H1 (cell line): ENCODE measurements around the gene RHD.
"Not testable (repeated sequence)": the region's sequence is repeated elsewhere in the genome, so short reads cannot be mapped to it uniquely, and the experiment has no call there.

Experiments
- EGR1 ChIP-seq: IDR thresholded peaks from 2 replicates; pipeline ENCODE4 v1.6.1; 2011; ENCODE audit warnings: low read depth, low read length, borderline replicate concordance
- FOSL1 ChIP-seq: IDR thresholded peaks from 2 replicates; pipeline ENCODE4 v1.6.1; 2011; ENCODE audit warnings: mild to moderate bottlenecking, low read depth, low read length, moderate library complexity; ENCODE audit not compliant: insufficient read depth
- NRF1 ChIP-seq: IDR thresholded peaks from 2 replicates; pipeline ENCODE4 v1.6.1; 2011; ENCODE audit warnings: mild to moderate bottlenecking, low read depth, low read length, improper control_type of control experiment
- POLR2A ChIP-seq, 2 experiments: IDR thresholded peaks; 1 replicate in 1 of 2; 2 replicates in 1 of 2; pipeline ENCODE4 v1.6.1; 2011; ENCODE audit warnings: low read depth in 2 of 2, low read length in 2 of 2, mild to moderate bottlenecking in 2 of 2; ENCODE audit errors: control extremely low read depth in 1 of 2
- SIN3A ChIP-seq, 2 experiments: IDR thresholded peaks in 1 of 2; conservative IDR thresholded peaks in 1 of 2; 2 replicates each; pipeline ENCODE4 v1.6.1; 2011 to 2012; ENCODE audit warnings: low read length in 2 of 2, improper control_type of control experiment in 1 of 2, low read depth in 1 of 2, mild to moderate bottlenecking in 1 of 2
- SRF ChIP-seq: IDR thresholded peaks from 2 replicates; pipeline ENCODE4 v1.6.1; 2011; ENCODE audit warnings: mild to moderate bottlenecking, low read depth, low read length, moderate library complexity
- TF ChIP-seq, protein P1 (sequence below), 3 experiments: IDR thresholded peaks; 1 replicate in 2 of 3; 2 replicates in 1 of 3; pipeline versions ENCODE4 v1.5.1 to v1.6.1; 2011; ENCODE audit warnings: low read length in 3 of 3, mild to moderate bottlenecking in 3 of 3, inconsistent platforms in 2 of 3, low read depth in 1 of 3, moderate library complexity in 1 of 3; ENCODE audit not compliant: insufficient read depth in 1 of 3; ENCODE audit errors: control extremely low read depth in 1 of 3
- TF ChIP-seq, protein P2 (sequence below): IDR thresholded peaks from 2 replicates; pipeline ENCODE4 v1.6.1; 2012; ENCODE audit warnings: low read length, inconsistent platforms
- TF ChIP-seq, protein P3 (sequence below): fragments of 300-600 bp; sonication (generic); IDR thresholded peaks from 2 replicates; pipeline ENCODE4 v1.7.1; 2012; ENCODE audit warnings: low read length, moderate library complexity, mild to moderate bottlenecking, inconsistent platforms; ENCODE audit not compliant: insufficient replicate concordance

- TF ChIP-seq, protein P1, sequence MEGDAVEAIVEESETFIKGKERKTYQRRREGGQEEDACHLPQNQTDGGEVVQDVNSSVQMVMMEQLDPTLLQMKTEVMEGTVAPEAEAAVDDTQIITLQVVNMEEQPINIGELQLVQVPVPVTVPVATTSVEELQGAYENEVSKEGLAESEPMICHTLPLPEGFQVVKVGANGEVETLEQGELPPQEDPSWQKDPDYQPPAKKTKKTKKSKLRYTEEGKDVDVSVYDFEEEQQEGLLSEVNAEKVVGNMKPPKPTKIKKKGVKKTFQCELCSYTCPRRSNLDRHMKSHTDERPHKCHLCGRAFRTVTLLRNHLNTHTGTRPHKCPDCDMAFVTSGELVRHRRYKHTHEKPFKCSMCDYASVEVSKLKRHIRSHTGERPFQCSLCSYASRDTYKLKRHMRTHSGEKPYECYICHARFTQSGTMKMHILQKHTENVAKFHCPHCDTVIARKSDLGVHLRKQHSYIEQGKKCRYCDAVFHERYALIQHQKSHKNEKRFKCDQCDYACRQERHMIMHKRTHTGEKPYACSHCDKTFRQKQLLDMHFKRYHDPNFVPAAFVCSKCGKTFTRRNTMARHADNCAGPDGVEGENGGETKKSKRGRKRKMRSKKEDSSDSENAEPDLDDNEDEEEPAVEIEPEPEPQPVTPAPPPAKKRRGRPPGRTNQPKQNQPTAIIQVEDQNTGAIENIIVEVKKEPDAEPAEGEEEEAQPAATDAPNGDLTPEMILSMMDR (IDR thresholded peaks at IDR 0.05; ENCODE audit: control extremely low read depth in 1 of 3, insufficient read depth in 1 of 3, low read depth in 1 of 3, low read length in 3 of 3) = not testable (repeated sequence)
- TF ChIP-seq NRF1; SRF; SIN3A (conservative IDR thresholded peaks at IDR 0.05 in 1 of 2, IDR thresholded peaks at IDR 0.05 in 1 of 2; ENCODE audit: low read depth in 1 of 2, low read length in 2 of 2); POLR2A (IDR thresholded peaks at IDR 0.05; ENCODE audit: control extremely low read depth in 1 of 2, low read depth in 2 of 2, low read length in 2 of 2); EGR1; FOSL1: not testable (repeated sequence)
- TF ChIP-seq, protein P2, sequence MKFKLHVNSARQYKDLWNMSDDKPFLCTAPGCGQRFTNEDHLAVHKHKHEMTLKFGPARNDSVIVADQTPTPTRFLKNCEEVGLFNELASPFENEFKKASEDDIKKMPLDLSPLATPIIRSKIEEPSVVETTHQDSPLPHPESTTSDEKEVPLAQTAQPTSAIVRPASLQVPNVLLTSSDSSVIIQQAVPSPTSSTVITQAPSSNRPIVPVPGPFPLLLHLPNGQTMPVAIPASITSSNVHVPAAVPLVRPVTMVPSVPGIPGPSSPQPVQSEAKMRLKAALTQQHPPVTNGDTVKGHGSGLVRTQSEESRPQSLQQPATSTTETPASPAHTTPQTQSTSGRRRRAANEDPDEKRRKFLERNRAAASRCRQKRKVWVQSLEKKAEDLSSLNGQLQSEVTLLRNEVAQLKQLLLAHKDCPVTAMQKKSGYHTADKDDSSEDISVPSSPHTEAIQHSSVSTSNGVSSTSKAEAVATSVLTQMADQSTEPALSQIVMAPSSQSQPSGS = not testable (repeated sequence)
- TF ChIP-seq, protein P3, sequence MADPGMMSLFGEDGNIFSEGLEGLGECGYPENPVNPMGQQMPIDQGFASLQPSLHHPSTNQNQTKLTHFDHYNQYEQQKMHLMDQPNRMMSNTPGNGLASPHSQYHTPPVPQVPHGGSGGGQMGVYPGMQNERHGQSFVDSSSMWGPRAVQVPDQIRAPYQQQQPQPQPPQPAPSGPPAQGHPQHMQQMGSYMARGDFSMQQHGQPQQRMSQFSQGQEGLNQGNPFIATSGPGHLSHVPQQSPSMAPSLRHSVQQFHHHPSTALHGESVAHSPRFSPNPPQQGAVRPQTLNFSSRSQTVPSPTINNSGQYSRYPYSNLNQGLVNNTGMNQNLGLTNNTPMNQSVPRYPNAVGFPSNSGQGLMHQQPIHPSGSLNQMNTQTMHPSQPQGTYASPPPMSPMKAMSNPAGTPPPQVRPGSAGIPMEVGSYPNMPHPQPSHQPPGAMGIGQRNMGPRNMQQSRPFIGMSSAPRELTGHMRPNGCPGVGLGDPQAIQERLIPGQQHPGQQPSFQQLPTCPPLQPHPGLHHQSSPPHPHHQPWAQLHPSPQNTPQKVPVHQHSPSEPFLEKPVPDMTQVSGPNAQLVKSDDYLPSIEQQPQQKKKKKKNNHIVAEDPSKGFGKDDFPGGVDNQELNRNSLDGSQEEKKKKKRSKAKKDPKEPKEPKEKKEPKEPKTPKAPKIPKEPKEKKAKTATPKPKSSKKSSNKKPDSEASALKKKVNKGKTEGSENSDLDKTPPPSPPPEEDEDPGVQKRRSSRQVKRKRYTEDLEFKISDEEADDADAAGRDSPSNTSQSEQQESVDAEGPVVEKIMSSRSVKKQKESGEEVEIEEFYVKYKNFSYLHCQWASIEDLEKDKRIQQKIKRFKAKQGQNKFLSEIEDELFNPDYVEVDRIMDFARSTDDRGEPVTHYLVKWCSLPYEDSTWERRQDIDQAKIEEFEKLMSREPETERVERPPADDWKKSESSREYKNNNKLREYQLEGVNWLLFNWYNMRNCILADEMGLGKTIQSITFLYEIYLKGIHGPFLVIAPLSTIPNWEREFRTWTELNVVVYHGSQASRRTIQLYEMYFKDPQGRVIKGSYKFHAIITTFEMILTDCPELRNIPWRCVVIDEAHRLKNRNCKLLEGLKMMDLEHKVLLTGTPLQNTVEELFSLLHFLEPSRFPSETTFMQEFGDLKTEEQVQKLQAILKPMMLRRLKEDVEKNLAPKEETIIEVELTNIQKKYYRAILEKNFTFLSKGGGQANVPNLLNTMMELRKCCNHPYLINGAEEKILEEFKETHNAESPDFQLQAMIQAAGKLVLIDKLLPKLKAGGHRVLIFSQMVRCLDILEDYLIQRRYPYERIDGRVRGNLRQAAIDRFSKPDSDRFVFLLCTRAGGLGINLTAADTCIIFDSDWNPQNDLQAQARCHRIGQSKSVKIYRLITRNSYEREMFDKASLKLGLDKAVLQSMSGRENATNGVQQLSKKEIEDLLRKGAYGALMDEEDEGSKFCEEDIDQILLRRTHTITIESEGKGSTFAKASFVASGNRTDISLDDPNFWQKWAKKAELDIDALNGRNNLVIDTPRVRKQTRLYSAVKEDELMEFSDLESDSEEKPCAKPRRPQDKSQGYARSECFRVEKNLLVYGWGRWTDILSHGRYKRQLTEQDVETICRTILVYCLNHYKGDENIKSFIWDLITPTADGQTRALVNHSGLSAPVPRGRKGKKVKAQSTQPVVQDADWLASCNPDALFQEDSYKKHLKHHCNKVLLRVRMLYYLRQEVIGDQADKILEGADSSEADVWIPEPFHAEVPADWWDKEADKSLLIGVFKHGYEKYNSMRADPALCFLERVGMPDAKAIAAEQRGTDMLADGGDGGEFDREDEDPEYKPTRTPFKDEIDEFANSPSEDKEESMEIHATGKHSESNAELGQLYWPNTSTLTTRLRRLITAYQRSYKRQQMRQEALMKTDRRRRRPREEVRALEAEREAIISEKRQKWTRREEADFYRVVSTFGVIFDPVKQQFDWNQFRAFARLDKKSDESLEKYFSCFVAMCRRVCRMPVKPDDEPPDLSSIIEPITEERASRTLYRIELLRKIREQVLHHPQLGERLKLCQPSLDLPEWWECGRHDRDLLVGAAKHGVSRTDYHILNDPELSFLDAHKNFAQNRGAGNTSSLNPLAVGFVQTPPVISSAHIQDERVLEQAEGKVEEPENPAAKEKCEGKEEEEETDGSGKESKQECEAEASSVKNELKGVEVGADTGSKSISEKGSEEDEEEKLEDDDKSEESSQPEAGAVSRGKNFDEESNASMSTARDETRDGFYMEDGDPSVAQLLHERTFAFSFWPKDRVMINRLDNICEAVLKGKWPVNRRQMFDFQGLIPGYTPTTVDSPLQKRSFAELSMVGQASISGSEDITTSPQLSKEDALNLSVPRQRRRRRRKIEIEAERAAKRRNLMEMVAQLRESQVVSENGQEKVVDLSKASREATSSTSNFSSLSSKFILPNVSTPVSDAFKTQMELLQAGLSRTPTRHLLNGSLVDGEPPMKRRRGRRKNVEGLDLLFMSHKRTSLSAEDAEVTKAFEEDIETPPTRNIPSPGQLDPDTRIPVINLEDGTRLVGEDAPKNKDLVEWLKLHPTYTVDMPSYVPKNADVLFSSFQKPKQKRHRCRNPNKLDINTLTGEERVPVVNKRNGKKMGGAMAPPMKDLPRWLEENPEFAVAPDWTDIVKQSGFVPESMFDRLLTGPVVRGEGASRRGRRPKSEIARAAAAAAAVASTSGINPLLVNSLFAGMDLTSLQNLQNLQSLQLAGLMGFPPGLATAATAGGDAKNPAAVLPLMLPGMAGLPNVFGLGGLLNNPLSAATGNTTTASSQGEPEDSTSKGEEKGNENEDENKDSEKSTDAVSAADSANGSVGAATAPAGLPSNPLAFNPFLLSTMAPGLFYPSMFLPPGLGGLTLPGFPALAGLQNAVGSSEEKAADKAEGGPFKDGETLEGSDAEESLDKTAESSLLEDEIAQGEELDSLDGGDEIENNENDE = not testable (repeated sequence)
These were observed 12.5 kb upstream of the RHD start for GRCh38 chr1:25259813-25260212.
